Loucy (cell line): ENCODE results near the gene GRHL1.
A peak's percentile ranks its signal among the peaks of the same experiment; 100 is the strongest.

ENCODE experiments used
- H2AFZ ChIP-seq: fragments of 200-600 bp; sonication (generic); 2 replicates; pipeline ENCODE4 v1.6.0; 2016; ENCODE audit warnings: antibody characterized with exemption, mild to moderate bottlenecking, low read length, moderate library complexity
- H3F3A ChIP-seq: fragments of 200-600 bp; 2 replicates; pipeline ENCODE4 v1.6.0; 2016; ENCODE audit warnings: antibody characterized with exemption, low read depth, mild to moderate bottlenecking
- H3K27me3 ChIP-seq: fragments of 200-600 bp; sonication (generic); 2 replicates; pipeline ENCODE4 v1.6.1; 2014; ENCODE audit warnings: low read length, mild to moderate bottlenecking; ENCODE audit not compliant: insufficient read depth, poor library complexity, severe bottlenecking
- H3K36me3 ChIP-seq: fragments of 200-600 bp; sonication (generic); 2 replicates; pipeline ENCODE4 v1.6.1; 2016; ENCODE audit warnings: low read length; ENCODE audit not compliant: insufficient read depth
- H3K4me1 ChIP-seq: fragments of 200-600 bp; sonication (generic); 2 replicates; pipeline ENCODE4 v1.5.1; 2014; ENCODE audit warnings: low read length, mild to moderate bottlenecking; ENCODE audit not compliant: insufficient read depth, poor library complexity, severe bottlenecking
- H3K4me2 ChIP-seq: fragments of 200-600 bp; sonication (generic); 2 replicates; pipeline ENCODE4 v1.6.0; 2014; ENCODE audit warnings: antibody characterized with exemption, low read length, low read depth, mild to moderate bottlenecking; ENCODE audit not compliant: poor library complexity, severe bottlenecking
- H3K4me3 ChIP-seq: fragments of 200-600 bp; sonication (generic); 2 replicates; pipeline ENCODE4 v1.5.1; 2014; ENCODE audit warnings: low read length, mild to moderate bottlenecking, mixed read lengths; ENCODE audit not compliant: poor library complexity, severe bottlenecking
- H3K79me2 ChIP-seq: fragments of 200-600 bp; sonication (generic); 2 replicates; pipeline ENCODE4 v1.6.1; 2014; ENCODE audit warnings: low read length; ENCODE audit not compliant: insufficient read depth
- H3K9ac ChIP-seq: fragments of 200-600 bp; sonication (generic); 2 replicates; pipeline ENCODE4 v1.6.0; 2014; ENCODE audit warnings: mild to moderate bottlenecking, low read depth, low read length, moderate library complexity; ENCODE audit not compliant: poor library complexity, severe bottlenecking
- H3K9me2 ChIP-seq: fragments of 200-600 bp; sonication (generic); replicated peaks from 2 replicates; pipeline ENCODE4 v1.6.1; 2016; ENCODE audit warnings: low read depth, low read length, mixed read lengths
- H3K9me3 ChIP-seq: fragments of 200-600 bp; sonication (generic); 2 replicates; pipeline ENCODE4 v1.6.1; 2014; ENCODE audit warnings: mild to moderate bottlenecking, antibody characterized with exemption, low read length, low read depth; ENCODE audit not compliant: insufficient read depth
- H4K20me1 ChIP-seq: fragments of 200-600 bp; sonication (generic); 2 replicates; pipeline ENCODE4 v1.6.0; 2014; ENCODE audit warnings: antibody characterized with exemption, low read length, mild to moderate bottlenecking; ENCODE audit not compliant: insufficient read depth, poor library complexity, severe bottlenecking
- CTCF ChIP-seq: fragments of 200-600 bp; sonication (generic); conservative IDR thresholded peaks from 2 replicates; pipeline ENCODE4 v1.5.1; 2014; ENCODE audit warnings: mild to moderate bottlenecking, antibody characterized with exemption, low read length
- EZH2phosphoT487 ChIP-seq: fragments of 200-600 bp; IDR thresholded peaks from 2 replicates; pipeline ENCODE4 v1.6.1; 2018; ENCODE audit warnings: antibody characterized with exemption, mild to moderate bottlenecking, moderate library complexity, borderline replicate concordance

The GRHL1 gene

GRCh38 chr2:9949992-9950520 lies 1.4 kb upstream of the GRHL1 start:
- no peaks in the 10 kb centered on the region for H3K9me2 ChIP-seq
- no peaks in the 10 kb centered on the region for H3K9me3 ChIP-seq
- peaks cover 13% of the 10 kb centered on the region for H3K79me2 ChIP-seq
- no peak overlapping the region for H2AFZ ChIP-seq
- no peak overlapping the region for H3K4me3 ChIP-seq
- H3K36me3 ChIP-seq, result no peaks in the 10 kb centered on the region
- H4K20me1 ChIP-seq, result no peaks in the 10 kb centered on the region
- no peaks in the 10 kb centered on the region for H3K27me3 ChIP-seq
- H3K9ac ChIP-seq, result no peak overlapping the region
- H3K4me1 ChIP-seq, result peaks cover 30% of the 10 kb centered on the region
- no peak for TF ChIP-seq CTCF
- TF ChIP-seq EZH2phosphoT487, result no peak
- no peaks in the 10 kb centered on the region; the same call in 1 of the 2 replicates for H3F3A ChIP-seq
- peak overlapping the region; percentile 75 for H3K4me2 ChIP-seq

GRCh38 chr2:9950521-9951271 lies 797 bp upstream of the GRHL1 start:
- no peaks in the 10 kb centered on the region; the same call in 1 of the 2 replicates for H3F3A ChIP-seq
- H3K9me3 ChIP-seq, result no peaks in the 10 kb centered on the region
- H3K4me1 ChIP-seq, result peaks cover 32% of the 10 kb centered on the region
- peaks cover 13% of the 10 kb centered on the region for H3K79me2 ChIP-seq
- peak overlapping the region; percentile 75 for H3K4me2 ChIP-seq
- no peak overlapping the region for H3K9ac ChIP-seq
- peak overlapping the region; percentile 78 for H3K4me3 ChIP-seq
- no peaks in the 10 kb centered on the region for H3K27me3 ChIP-seq
- H4K20me1 ChIP-seq, result no peaks in the 10 kb centered on the region
- no peaks in the 10 kb centered on the region for H3K36me3 ChIP-seq
- no peak for TF ChIP-seq EZH2phosphoT487
- TF ChIP-seq CTCF, result no peak; the same call in 1 of the 2 replicates
- H3K9me2 ChIP-seq, result no peaks in the 10 kb centered on the region
- H2AFZ ChIP-seq, result peak overlapping the region; percentile 73; the same call in 1 of the 2 replicates

GRCh38 chr2:9951272-9951521 lies 296 bp upstream of the GRHL1 start:
- Histone ChIP-seq H3K4me3 (peak overlapping the region; percentile 78), H3K27me3 (no peaks in the 10 kb centered on the region), H2AFZ (peak overlapping the region; percentile 73; the same call in 1 of the 2 replicates), H3K9me2 (no peaks in the 10 kb centered on the region), H3K9ac (no peak overlapping the region), H3K9me3 (no peaks in the 10 kb centered on the region), H3K4me1 (peaks cover 32% of the 10 kb centered on the region), H3K4me2 (peak overlapping the region; percentile 75), H3F3A (no peaks in the 10 kb centered on the region; the same call in 1 of the 2 replicates), H3K36me3 (no peaks in the 10 kb centered on the region), H3K79me2 (peaks cover 13% of the 10 kb centered on the region), H4K20me1 (no peaks in the 10 kb centered on the region)
- TF ChIP-seq EZH2phosphoT487, result no peak
- TF ChIP-seq CTCF, result no peak
